HepG2 (cell line): ENCODE results near the gene GPR87. TPM values are rescaled to one million over a fixed set of nuclear protein-coding genes. Genes with fewer than 3 reads are reported as not detected.

Experiments
- ATAC-seq: fragments of 200-7000 bp; cut with Tn5 transposase; 3 replicates; pipeline ENCODE4 v1.9.1; 2020; ENCODE audit warnings: mild to moderate bottlenecking, moderate library complexity
- BruUV-seq: library from RNA; stranded (reverse); fragments of 400-500 nt; replicated peaks from 2 replicates; lab custom pipeline; 2021; lab: Mats Ljungman, UMichigan
- CTCF ChIA-PET: fragments of 300-600 bp; formaldehyde crosslinking; extraction: SDS; loops from one replicate; lab custom pipeline; 2021; ENCODE audit warnings: low total read pairs, inconsistent platforms, low intra/inter-chr PET ratio; lab: Yijun Ruan, JAX
- POLR2A ChIA-PET: fragments of 350-600 bp; sonication (Branson Sonifier 250); formaldehyde crosslinking; loops from one replicate; lab custom pipeline; 2020; ENCODE audit warnings: antibody characterized with exemption, inconsistent platforms; lab: Yijun Ruan, JAX
- DNase-seq: peaks from one replicate; pipeline ENCODE4 v3.0.0-alpha.2; 2015; ENCODE audit warnings: low spot score
- FAIRE-seq: peaks from 3 replicates; lab custom pipeline; 2011; peaks lifted over from hg19 to GRCh38; lab: Jason Lieb, UNC
- H2AFZ ChIP-seq: one replicate; pipeline ENCODE4 v1.6.1; 2011; ENCODE audit warnings: low read length, inconsistent platforms
- H3K27ac ChIP-seq: fragments of 300-600 bp; 3 replicates; pipeline ENCODE4 v1.8.0; 2011; ENCODE audit warnings: mixed run types, mild to moderate bottlenecking, mixed read lengths, low read length, inconsistent platforms; ENCODE audit not compliant: insufficient read depth; ENCODE audit errors: extremely low read length
- H3K27me3 ChIP-seq, 2 experiments: fragments of 200-600 bp in 1 of 2; 2 replicates in 1 of 2; 3 replicates in 1 of 2; pipeline versions ENCODE4 v1.6.0 to v1.8.0; 2011; ENCODE audit warnings: low read length in 2 of 2, mild to moderate bottlenecking in 2 of 2, moderate library complexity in 2 of 2, inconsistent platforms in 1 of 2; ENCODE audit not compliant: insufficient read depth in 2 of 2, control insufficient read depth in 1 of 2
- H3K36me3 ChIP-seq, 2 experiments: fragments of 200-600 bp in 1 of 2; replicated peaks in 1 of 2; 2 replicates in 1 of 2; 3 replicates in 1 of 2; pipeline versions ENCODE4 v1.5.1 to v1.8.0; 2011; ENCODE audit warnings: low read length in 2 of 2, inconsistent platforms in 1 of 2; ENCODE audit not compliant: insufficient read depth in 2 of 2, control insufficient read depth in 1 of 2
- H3K4me1 ChIP-seq: 2 replicates; pipeline ENCODE4 v1.5.1; 2012; ENCODE audit warnings: low read length, inconsistent platforms; ENCODE audit not compliant: insufficient read depth
- H3K4me2 ChIP-seq: 2 replicates; pipeline ENCODE4 v1.6.0; 2011; ENCODE audit warnings: low read depth, low read length, inconsistent platforms
- H3K4me3 ChIP-seq, 3 experiments: fragments of 200-600 bp in 1 of 3; sonication (generic), shearing (Covaris generic) in 1 of 3; replicated peaks in 1 of 3; 2 replicates each; pipeline ENCODE4 v1.5.1; 2011 to 2016; ENCODE audit warnings: low read length in 3 of 3, inconsistent platforms in 2 of 3, low read depth in 2 of 3, mild to moderate bottlenecking in 2 of 3, control low read depth in 1 of 3, mixed read lengths in 1 of 3; ENCODE audit not compliant: insufficient read depth in 1 of 3
- H3K79me2 ChIP-seq: one replicate; pipeline ENCODE4 v1.6.1; 2011; ENCODE audit warnings: low read length, inconsistent platforms; ENCODE audit not compliant: insufficient read depth
- H3K9ac ChIP-seq: 2 replicates; pipeline ENCODE4 v1.6.0; 2011; ENCODE audit warnings: mild to moderate bottlenecking, low read depth, low read length, inconsistent platforms; ENCODE audit not compliant: insufficient read depth
- H3K9me3 ChIP-seq: 2 replicates; pipeline ENCODE4 v1.5.1; 2012; ENCODE audit warnings: mild to moderate bottlenecking, low read length
- H4K20me1 ChIP-seq: 2 replicates; pipeline ENCODE4 v1.6.0; 2011; ENCODE audit warnings: inconsistent platforms, mild to moderate bottlenecking, low read length, moderate library complexity; ENCODE audit not compliant: insufficient read depth
- ARID3A ChIP-seq: IDR thresholded peaks from 2 replicates; pipeline ENCODE4 v1.6.1; 2012; ENCODE audit warnings: low read depth, low read length, improper control_type of control experiment
- KLF13 ChIP-seq: sonication (generic); formaldehyde crosslinking; IDR thresholded peaks from 2 replicates; pipeline ENCODE4 v1.4.0; 2020; ENCODE audit warnings: mild to moderate bottlenecking, missing genetic modification reagents
- RAD21 ChIP-seq: fragments of 450-650 bp; formaldehyde crosslinking; IDR thresholded peaks from 2 replicates; pipeline ENCODE4 v1.5.0; 2020; ENCODE audit warnings: mild to moderate bottlenecking
- SMC3 ChIP-seq: IDR thresholded peaks from 2 replicates; pipeline ENCODE4 v1.6.1; 2011; ENCODE audit warnings: low read length, improper control_type of control experiment
- ZNF10 ChIP-seq: sonication (generic); formaldehyde crosslinking; IDR thresholded peaks from 2 replicates; pipeline ENCODE4 v1.4.0; 2020; ENCODE audit warnings: mild to moderate bottlenecking, low read depth, missing genetic modification reagents, borderline replicate concordance
- ZNF205 ChIP-seq: IDR thresholded peaks from 2 replicates; pipeline ENCODE4 v1.6.1; 2018; ENCODE audit warnings: missing biosample characterization, missing genetic modification reagents
- ZNF225 ChIP-seq: sonication (generic); formaldehyde crosslinking; IDR thresholded peaks from 2 replicates; pipeline ENCODE4 v1.4.0; 2020; ENCODE audit warnings: mild to moderate bottlenecking, missing genetic modification reagents
- ZNF484 ChIP-seq: sonication (generic); formaldehyde crosslinking; IDR thresholded peaks from 2 replicates; pipeline ENCODE4 v1.5.1; 2020; ENCODE audit warnings: mild to moderate bottlenecking, low read depth, missing genetic modification reagents, borderline replicate concordance
- ZNF510 ChIP-seq: sonication (generic); formaldehyde crosslinking; IDR thresholded peaks from 2 replicates; pipeline ENCODE4 v1.4.0; 2020; ENCODE audit warnings: low read depth, mild to moderate bottlenecking, missing genetic modification reagents
- ZNF549 ChIP-seq: sonication (generic); formaldehyde crosslinking; IDR thresholded peaks from 2 replicates; pipeline ENCODE4 v1.5.0; 2020; ENCODE audit warnings: missing genetic modification reagents
- ZNF773 ChIP-seq: sonication (generic); formaldehyde crosslinking; IDR thresholded peaks from 2 replicates; pipeline ENCODE4 v1.4.0; 2020; ENCODE audit warnings: missing genetic modification reagents, borderline replicate concordance
- ZNF850 ChIP-seq: sonication (generic); formaldehyde crosslinking; conservative IDR thresholded peaks from 2 replicates; pipeline ENCODE4 v1.9.0; 2021; ENCODE audit warnings: mild to moderate bottlenecking, missing genetic modification reagents
- WGBS: methylation state at CpG from one replicate; pipeline ENCODE4 v1.1.6; 2017; ENCODE audit warnings: low lambda C conversion rate; 5-methylcytosine and 5-hydroxymethylcytosine counted together
- in situ Hi-C: cut with HindIII; loops from 2 replicates; pipeline ENCODE4 v1.10.0; 2017; ENCODE audit warnings: low pct_unique_long_range_greater_than_20kb; ENCODE audit not compliant: extremely low pct_ligation_motif_present
- intact Hi-C: fragments of 100-400 bp; cut with micrococcal nuclease; formaldehyde crosslinking; loops from one replicate; pipeline ENCODE4 v1.10.0; 2022; ENCODE audit not compliant: unreplicated experiment
- polyA plus RNA-seq, 8 experiments: library from polyadenylated mRNA; depleted of rRNA in 3 of 8; stranded (reverse) in 7 of 8; unstranded in 1 of 8; fragments of >200 nt; fragmentation: Illumina TruSeq in 4 of 8; extraction: Trizol in 4 of 8; gene quantifications; 2 replicates each; pipeline versions ENCODE4 v1.2.1 to v1.2.3, GENCODE V29; 2011 to 2016; ENCODE audit warnings: low read depth in 4 of 8, missing spikeins in 1 of 8, mixed read lengths in 1 of 8; ENCODE audit not compliant: insufficient read depth in 1 of 8
- total RNA-seq, 5 experiments: library from RNA; depleted of rRNA; stranded (reverse); fragments of >200 nt; fragmentation: Illumina TruSeq; extraction: Trizol; gene quantifications; 2 replicates each; pipeline ENCODE4 v1.2.3, GENCODE V29; 2016; ENCODE audit warnings: low read depth in 1 of 5
- TF ChIP-seq, protein P1 (sequence below): IDR thresholded peaks from 2 replicates; pipeline ENCODE4 v1.6.1; 2016; ENCODE audit warnings: low read depth, control low read depth
- TF ChIP-seq, protein P2 (sequence below): sonication (generic); formaldehyde crosslinking; IDR thresholded peaks from 2 replicates; pipeline ENCODE4 v1.8.0; 2023; ENCODE audit warnings: mild to moderate bottlenecking, missing genetic modification reagents
- TF ChIP-seq, protein P3 (sequence below): sonication (generic); formaldehyde crosslinking; conservative IDR thresholded peaks from 2 replicates; pipeline ENCODE4 v1.8.0; 2022; ENCODE audit warnings: low read depth, missing genetic modification reagents
- TF ChIP-seq, protein P4 (sequence below): sonication (generic); formaldehyde crosslinking; IDR thresholded peaks from 2 replicates; pipeline ENCODE4 v1.4.0; 2020; ENCODE audit warnings: missing genetic modification reagents, mild to moderate bottlenecking, borderline replicate concordance

GPR87 gene
- total and polyA plus RNA-seq, 2 of the 13 experiments (the other 11 are each of a cell fraction or from before 2014, with no cell fraction given): not detected

GRCh38 chr3:151282921-151283320, 33.7 kb downstream of the GPR87 start:
- ChIA-PET POLR2A (no interaction called here), CTCF (interaction anchor here (1.7 to 6.6 kb wide), 3 partner anchors 55 to 126 kb away, joined by 13 to 130 read pairs (median 18); no protein-coding TSS in a partner anchor)
- peak; percentile 60 for DNase-seq
- FAIRE-seq: peak; percentile 67
- Histone ChIP-seq H3K4me2 (no peak overlapping the region), H3K36me3 (no peaks in the 10 kb centered on the region), H3K9me3 (no peaks in the 10 kb centered on the region), H3K27ac (no peak overlapping the region), H2AFZ (no peak overlapping the region), H3K79me2 (no peaks in the 10 kb centered on the region), H4K20me1 (no peaks in the 10 kb centered on the region), H3K27me3 (no peaks in the 10 kb centered on the region), H3K4me3 (no peak overlapping the region), H3K9ac (no peak overlapping the region), H3K4me1 (peaks cover 23% of the 10 kb centered on the region)
- BruUV-seq: no TSS peak
- 4% methylated on average over 1 of the region's 1 CpG for WGBS
- in situ Hi-C loops (loop anchor here (5.0 kb wide), 2 partner anchors 56 to 116 kb away; no protein-coding TSS in a partner anchor), intact Hi-C loops (loop anchor here (1.0 to 5.0 kb wide), 3 partner anchors 56 to 216 kb away; no protein-coding TSS in a partner anchor)
- peak; percentile 74 for ATAC-seq
- TF ChIP-seq, protein P1, sequence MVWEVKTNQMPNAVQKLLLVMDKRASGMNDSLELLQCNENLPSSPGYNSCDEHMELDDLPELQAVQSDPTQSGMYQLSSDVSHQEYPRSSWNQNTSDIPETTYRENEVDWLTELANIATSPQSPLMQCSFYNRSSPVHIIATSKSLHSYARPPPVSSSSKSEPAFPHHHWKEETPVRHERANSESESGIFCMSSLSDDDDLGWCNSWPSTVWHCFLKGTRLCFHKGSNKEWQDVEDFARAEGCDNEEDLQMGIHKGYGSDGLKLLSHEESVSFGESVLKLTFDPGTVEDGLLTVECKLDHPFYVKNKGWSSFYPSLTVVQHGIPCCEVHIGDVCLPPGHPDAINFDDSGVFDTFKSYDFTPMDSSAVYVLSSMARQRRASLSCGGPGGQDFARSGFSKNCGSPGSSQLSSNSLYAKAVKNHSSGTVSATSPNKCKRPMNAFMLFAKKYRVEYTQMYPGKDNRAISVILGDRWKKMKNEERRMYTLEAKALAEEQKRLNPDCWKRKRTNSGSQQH (CRISPR knock-in tag): no peak
- TF ChIP-seq ZNF10 (CRISPR knock-in tag) (no peak), ZNF205 (CRISPR knock-in tag) (no peak), KLF13 (CRISPR knock-in tag) (no peak), ZNF850 (CRISPR knock-in tag) (no peak), ZNF510 (no peak), ZNF225 (CRISPR knock-in tag) (no peak), SMC3 (peak; percentile 92), ZNF773 (CRISPR knock-in tag) (no peak), ZNF484 (no peak), RAD21 (CRISPR knock-in tag) (peak; percentile 85), ZNF549 (CRISPR knock-in tag) (no peak), ARID3A (0 out of 2 replicates have a peak, but pooled peaks have one; percentile 28)
- TF ChIP-seq, protein P2, sequence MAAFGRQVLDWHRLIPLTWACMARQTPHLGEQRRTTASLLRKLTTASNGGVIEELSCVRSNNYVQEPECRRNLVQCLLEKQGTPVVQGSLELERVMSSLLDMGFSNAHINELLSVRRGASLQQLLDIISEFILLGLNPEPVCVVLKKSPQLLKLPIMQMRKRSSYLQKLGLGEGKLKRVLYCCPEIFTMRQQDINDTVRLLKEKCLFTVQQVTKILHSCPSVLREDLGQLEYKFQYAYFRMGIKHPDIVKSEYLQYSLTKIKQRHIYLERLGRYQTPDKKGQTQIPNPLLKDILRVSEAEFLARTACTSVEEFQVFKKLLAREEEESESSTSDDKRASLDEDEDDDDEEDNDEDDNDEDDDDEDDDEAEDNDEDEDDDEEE (CRISPR knock-in tag): no peak
- TF ChIP-seq, protein P3, sequence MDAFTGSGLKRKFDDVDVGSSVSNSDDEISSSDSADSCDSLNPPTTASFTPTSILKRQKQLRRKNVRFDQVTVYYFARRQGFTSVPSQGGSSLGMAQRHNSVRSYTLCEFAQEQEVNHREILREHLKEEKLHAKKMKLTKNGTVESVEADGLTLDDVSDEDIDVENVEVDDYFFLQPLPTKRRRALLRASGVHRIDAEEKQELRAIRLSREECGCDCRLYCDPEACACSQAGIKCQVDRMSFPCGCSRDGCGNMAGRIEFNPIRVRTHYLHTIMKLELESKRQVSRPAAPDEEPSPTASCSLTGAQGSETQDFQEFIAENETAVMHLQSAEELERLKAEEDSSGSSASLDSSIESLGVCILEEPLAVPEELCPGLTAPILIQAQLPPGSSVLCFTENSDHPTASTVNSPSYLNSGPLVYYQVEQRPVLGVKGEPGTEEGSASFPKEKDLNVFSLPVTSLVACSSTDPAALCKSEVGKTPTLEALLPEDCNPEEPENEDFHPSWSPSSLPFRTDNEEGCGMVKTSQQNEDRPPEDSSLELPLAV: no peak
- TF ChIP-seq, protein P4, sequence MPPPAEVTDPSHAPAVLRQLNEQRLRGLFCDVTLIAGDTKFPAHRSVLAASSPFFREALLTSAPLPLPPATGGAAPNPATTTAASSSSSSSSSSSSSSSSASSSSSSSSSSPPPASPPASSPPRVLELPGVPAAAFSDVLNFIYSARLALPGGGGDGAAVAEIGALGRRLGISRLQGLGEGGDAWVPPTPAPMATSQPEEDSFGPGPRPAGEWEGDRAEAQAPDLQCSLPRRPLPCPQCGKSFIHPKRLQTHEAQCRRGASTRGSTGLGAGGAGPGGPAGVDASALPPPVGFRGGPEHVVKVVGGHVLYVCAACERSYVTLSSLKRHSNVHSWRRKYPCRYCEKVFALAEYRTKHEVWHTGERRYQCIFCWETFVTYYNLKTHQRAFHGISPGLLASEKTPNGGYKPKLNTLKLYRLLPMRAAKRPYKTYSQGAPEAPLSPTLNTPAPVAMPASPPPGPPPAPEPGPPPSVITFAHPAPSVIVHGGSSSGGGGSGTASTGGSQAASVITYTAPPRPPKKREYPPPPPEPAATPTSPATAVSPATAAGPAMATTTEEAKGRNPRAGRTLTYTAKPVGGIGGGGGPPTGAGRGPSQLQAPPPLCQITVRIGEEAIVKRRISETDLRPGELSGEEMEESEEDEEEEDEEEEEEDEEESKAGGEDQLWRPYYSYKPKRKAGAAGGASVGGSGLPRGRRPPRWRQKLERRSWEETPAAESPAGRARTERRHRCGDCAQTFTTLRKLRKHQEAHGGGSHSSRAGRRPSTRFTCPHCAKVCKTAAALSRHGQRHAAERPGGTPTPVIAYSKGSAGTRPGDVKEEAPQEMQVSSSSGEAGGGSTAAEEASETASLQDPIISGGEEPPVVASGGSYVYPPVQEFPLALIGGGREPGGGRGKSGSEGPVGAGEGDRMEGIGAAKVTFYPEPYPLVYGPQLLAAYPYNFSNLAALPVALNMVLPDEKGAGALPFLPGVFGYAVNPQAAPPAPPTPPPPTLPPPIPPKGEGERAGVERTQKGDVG (CRISPR knock-in tag): no peak
